Heart left ventricle (tissue), 16 donors: ENCODE measurements around the gene EXPH5. TPM values are rescaled to one million over a fixed set of nuclear protein-coding genes. Genes with fewer than 3 reads are reported as not detected.

ENCODE experiments used
- ATAC-seq, 4 donors: fragments of 200-7000 bp; cut with Tn5 transposase; one replicate each; pipeline ENCODE4 v1.9.1; 2020 to 2022; ENCODE audit warnings: moderate library complexity in 4 of 4, mild to moderate bottlenecking in 3 of 4, moderate number of reproducible peaks in 1 of 4
- DNase-seq, 5 donors: peaks; one replicate each; pipeline ENCODE4 v3.0.0-alpha.2; 2020
- H3K27ac ChIP-seq, 12 donors: fragments of 200-600 bp; sonication (generic) in 4 of 12; one replicate each; pipeline versions ENCODE4 v1.5.0 to v1.8.0; 2016 to 2022; ENCODE audit warnings: mild to moderate bottlenecking in 2 of 12
- H3K27me3 ChIP-seq, 9 donors: fragments of 200-600 bp; sonication (generic) in 2 of 9; one replicate each; pipeline versions ENCODE4 v1.5.1 to v1.8.0; 2016 to 2022; ENCODE audit warnings: mild to moderate bottlenecking in 3 of 9
- H3K36me3 ChIP-seq, 9 donors: fragments of 200-600 bp; sonication (generic) in 2 of 9; one replicate each; pipeline versions ENCODE4 v1.5.0 to v1.8.0; 2018 to 2022; ENCODE audit warnings: mild to moderate bottlenecking in 2 of 9
- H3K4me1 ChIP-seq, 12 donors: fragments of 200-600 bp; sonication (generic) in 4 of 12; one replicate each; pipeline versions ENCODE4 v1.5.0 to v1.8.0; 2016 to 2022; ENCODE audit warnings: mild to moderate bottlenecking in 3 of 12
- H3K4me3 ChIP-seq, 12 donors: fragments of 200-600 bp; sonication (generic) in 4 of 12; one replicate each; pipeline versions ENCODE4 v1.5.0 to v1.8.0; 2017 to 2022; ENCODE audit warnings: mild to moderate bottlenecking in 9 of 12, moderate library complexity in 4 of 12
- H3K9me3 ChIP-seq, 12 donors: fragments of 200-600 bp; sonication (generic) in 4 of 12; one replicate each; pipeline versions ENCODE4 v1.5.0 to v1.8.0; 2016 to 2022; ENCODE audit warnings: mild to moderate bottlenecking in 1 of 12
- CTCF ChIP-seq, 12 donors: fragments of 200-600 bp; sonication (generic) in 4 of 12; IDR thresholded peaks; one replicate each; pipeline versions ENCODE4 v1.5.0 to v1.8.0; 2018 to 2022; ENCODE audit warnings: antibody characterized with exemption in 12 of 12, mild to moderate bottlenecking in 5 of 12
- POLR2A ChIP-seq, 2 donors: fragments of 450-650 bp; IDR thresholded peaks; one replicate each; pipeline ENCODE4 v1.6.1; 2017; ENCODE audit warnings: antibody characterized with exemption in 2 of 2, mild to moderate bottlenecking in 2 of 2, moderate library complexity in 2 of 2
- WGBS, 4 donors: extraction: QIAGEN DNeasy Blood & Tissue Kit in 2 of 4; methylation state at CpG; one replicate each; pipeline versions ENCODE4 v1.1.5 to v1.1.7; 2013 to 2018; 5-methylcytosine and 5-hydroxymethylcytosine counted together
- intact Hi-C, 10 donors: fragments of 100-400 bp; cut with DNase I; formaldehyde crosslinking; loops; one replicate each; pipeline versions ENCODE4 v1.11.1 to v1.14.2; 2022
- polyA plus RNA-seq, 2 donors: library from polyadenylated mRNA; stranded (reverse); fragments of 200-250 nt; gene quantifications; one replicate each; pipeline ENCODE4 v1.2.3, GENCODE V29; 2013
- total RNA-seq, 9 donors: library from RNA; depleted of rRNA in 2 of 9; stranded (reverse); fragments of >200 nt in 2 of 9; fragmentation: NEBNext Ultra II Directional in 3 of 9; extraction: Animal tissue kit (Norgen Biotek cat#: 25700) in 3 of 9; gene quantifications; one replicate each; pipeline versions ENCODE4 v1.1.0 to v1.2.4, GENCODE V29; 2016 to 2023
- donor health status: ischemic (EF 13 %, LVEDD 7.1; RV severe dilation, severe dysfunction).
- donor health status: healthy with polysubstance abuse.
- donor health status: DM: no; HTN: yes; CAD: no.
- donor health status: DM: no; HTN: no; CAD: no.
- donor health status: ischemic (EF 25% LVEDD 6.9; RV normal size, moderate dysfunction).
- donor health status: ischemic (EF 25% LVEDD 5.7; RV mildly dilated, moderate dysfunction).
- donor health status: healthy.
- donor health status: DM: yes; HTN: yes; CAD: no.
- donor health status: ischemic (EF 35%, LVEDD 5.7; RV mildly dilated, moderate dysfunction).
- donor health status: nonischemic (EF 11% LVEDD 7.7; RV severe dilation, severe dysfunction).
- donor health status: DM: yes; HTN: yes; CAD: no.
- donor health status: PGD.
- donor health status: ischemic (EF 29% LVEDD 5.4; RV normal size, mild dysfunction).
- donor health status: nonischemic (EF 23%, LVEDD 6.1; RV moderate dilation, normal function).

Gene EXPH5
- total and polyA plus RNA-seq, 11 donors, result 0.14 to 4.2 (median 1.1) TPM

GRCh38 chr11:108538502-108538901 lies 55.1 kb downstream of the EXPH5 start:
- 63 to 75% (median 70%) methylated on average over 4 of the region's 4 CpGs for WGBS, 4 donors
- Histone ChIP-seq H3K4me1 (no peaks in the 10 kb centered on the region), H3K36me3 (no peaks in the 10 kb centered on the region), H3K9me3 (no peaks in the 10 kb centered on the region), H3K27ac (no peak overlapping the region), H3K27me3 (no peaks in the 10 kb centered on the region), H3K4me3 (no peak overlapping the region)
- no peak for TF ChIP-seq CTCF (IDR thresholded peaks at IDR 0.05)
- TF ChIP-seq POLR2A (IDR thresholded peaks at IDR 0.05), result no peak
- no peak for DNase-seq
- ATAC-seq, result no peak
- intact Hi-C loops, result no loop called here

GRCh38 chr11:108538022-108538424 lies 55.5 kb downstream of the EXPH5 start:
- Histone ChIP-seq H3K9me3 (no peaks in the 10 kb centered on the region), H3K27me3 (no peaks in the 10 kb centered on the region), H3K27ac (no peak overlapping the region), H3K36me3 (no peaks in the 10 kb centered on the region), H3K4me1 (no peaks in the 10 kb centered on the region), H3K4me3 (no peak overlapping the region)
- TF ChIP-seq POLR2A (IDR thresholded peaks at IDR 0.05), result no peak
- no peak for TF ChIP-seq CTCF (IDR thresholded peaks at IDR 0.05)
- no peak for DNase-seq
- ATAC-seq, result no peak
- WGBS, 4 donors, result 34 to 44% (median 41%) methylated on average over 8 of the region's 8 CpGs
- intact Hi-C loops, result no loop called here

- H3K4me3 ChIP-seq, result no peak overlapping the region
- WGBS, 4 donors, result 79 to 81% (median 80%) methylated on average over 5 of the region's 5 CpGs
- no peak overlapping the region for H3K27ac ChIP-seq
- intact Hi-C loops, result loop anchor here in 1 of 10 donors (2.0 kb wide), 1 partner anchor 28 kb away; no protein-coding TSS in a partner anchor
- H3K9me3 ChIP-seq, result no peaks in the 10 kb centered on the region
- no peak for ATAC-seq
- TF ChIP-seq CTCF (IDR thresholded peaks at IDR 0.05), result no peak
- TF ChIP-seq POLR2A (IDR thresholded peaks at IDR 0.05), result no peak
- H3K27me3 ChIP-seq, result no peaks in the 10 kb centered on the region
- H3K4me1 ChIP-seq, result no peaks in the 10 kb centered on the region
- no peak for DNase-seq
- no peaks in the 10 kb centered on the region for H3K36me3 ChIP-seq
These were observed 56.8 kb downstream of the EXPH5 start for GRCh38 chr11:108536783-108537182.

- ATAC-seq, result no peak
- 66 to 82% (median 76%) methylated on average over 6 of the region's 6 CpGs for WGBS, 4 donors
- TF ChIP-seq POLR2A (IDR thresholded peaks at IDR 0.05), result no peak
- no peak for TF ChIP-seq CTCF (IDR thresholded peaks at IDR 0.05)
These were observed 58.1 kb downstream of the EXPH5 start for GRCh38 chr11:108535384-108535955.

More at GRCh38 chr11:108535384-108535955, 58.1 kb downstream of the EXPH5 start:
- Histone ChIP-seq H3K4me3 (no peak overlapping the region), H3K27me3 (no peaks in the 10 kb centered on the region), H3K27ac (no peak overlapping the region), H3K36me3 (no peaks in the 10 kb centered on the region), H3K9me3 (no peaks in the 10 kb centered on the region), H3K4me1 (no peaks in the 10 kb centered on the region)
- intact Hi-C loops, result no loop called here
- DNase-seq, result no peak
